GM21717 (cell line): ENCODE data around the gene URB1.
"Not testable (repeated sequence)": the region's sequence is repeated elsewhere in the genome, so short reads cannot be mapped to it uniquely, and the experiment has no call there.

Experiments used
- ATAC-seq: cut with Tn5 transposase; IDR thresholded peaks from one replicate; pipeline ENCODE4 v1.9.1; 2021; ENCODE audit warnings: mild to moderate bottlenecking, moderate library complexity; ENCODE audit not compliant: unreplicated experiment

The URB1 gene

DNA sequence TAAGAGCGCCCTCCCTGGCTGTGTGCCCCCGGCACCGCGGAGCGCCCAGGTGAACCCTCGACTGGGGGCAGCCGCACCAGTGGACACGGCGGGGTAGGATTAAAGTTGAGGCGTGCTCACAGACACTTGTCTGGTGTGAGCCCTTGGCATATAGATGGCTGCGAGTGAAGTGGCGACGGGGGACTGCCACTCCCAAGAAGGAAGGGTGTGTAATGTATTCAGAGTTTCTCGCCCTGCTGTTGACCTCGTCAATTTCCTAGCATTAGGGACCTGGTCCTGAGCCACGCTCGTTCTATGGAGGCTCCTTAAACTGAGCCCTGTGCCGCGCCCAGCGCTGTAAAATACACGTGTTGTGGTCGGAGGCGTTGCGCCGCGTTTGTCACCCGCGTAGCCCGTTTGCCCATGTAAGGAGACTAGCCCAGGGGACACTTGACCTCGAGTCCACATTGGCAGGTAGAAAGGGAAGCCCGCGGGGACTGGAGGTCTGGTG lies 20.2 kb upstream of the URB1 start:
- ATAC-seq, result no peak

DNA sequence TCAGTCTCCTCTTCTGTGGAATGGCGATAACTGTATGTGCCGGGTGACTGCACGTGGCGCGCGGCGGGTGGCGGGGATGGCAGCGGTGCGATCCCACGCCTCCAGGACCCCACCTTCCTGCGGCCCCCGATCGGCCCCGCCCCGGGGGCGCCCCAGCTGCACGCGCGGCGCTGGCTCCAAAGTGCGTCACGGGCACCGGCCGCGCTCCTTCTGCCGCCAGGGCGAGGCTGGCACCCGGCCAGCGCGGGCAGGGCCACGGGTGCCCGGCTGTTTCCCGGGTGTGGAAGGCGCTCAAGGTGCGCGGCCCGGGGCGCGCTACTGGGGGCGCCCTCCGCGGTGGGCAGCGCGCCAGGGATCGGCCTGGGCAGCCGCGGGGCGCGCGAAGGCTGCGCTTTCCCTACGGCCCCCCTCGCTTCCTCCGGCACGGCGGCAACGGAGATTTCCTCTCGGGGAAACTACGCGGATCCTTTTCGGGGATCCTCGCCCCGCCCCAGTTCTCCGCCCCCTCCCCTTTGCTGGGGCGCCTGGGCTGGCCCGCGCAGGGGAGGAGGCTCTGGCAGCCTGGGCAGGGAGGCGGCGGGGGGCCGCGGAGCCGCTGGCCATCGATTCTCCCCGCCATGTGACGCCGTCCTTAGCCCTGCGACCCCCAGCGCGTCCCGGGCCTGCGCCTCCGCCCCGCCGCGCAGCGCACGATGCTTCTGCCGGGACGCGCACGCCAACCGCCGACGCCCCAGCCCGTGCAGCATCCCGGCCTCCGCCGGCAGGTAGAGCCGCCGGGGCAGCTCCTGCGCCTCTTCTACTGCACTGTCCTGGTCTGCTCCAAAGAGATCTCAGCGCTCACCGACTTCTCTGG lies 19.6 kb upstream of the URB1 start, which contains the start of gene EVA1C:
Gene EVA1C (plus strand): TSS at position 545 of the 853 bp plus-strand sequence. CDS start 148 bp downstream, at position 693.
- ATAC-seq, result no peak

DNA sequence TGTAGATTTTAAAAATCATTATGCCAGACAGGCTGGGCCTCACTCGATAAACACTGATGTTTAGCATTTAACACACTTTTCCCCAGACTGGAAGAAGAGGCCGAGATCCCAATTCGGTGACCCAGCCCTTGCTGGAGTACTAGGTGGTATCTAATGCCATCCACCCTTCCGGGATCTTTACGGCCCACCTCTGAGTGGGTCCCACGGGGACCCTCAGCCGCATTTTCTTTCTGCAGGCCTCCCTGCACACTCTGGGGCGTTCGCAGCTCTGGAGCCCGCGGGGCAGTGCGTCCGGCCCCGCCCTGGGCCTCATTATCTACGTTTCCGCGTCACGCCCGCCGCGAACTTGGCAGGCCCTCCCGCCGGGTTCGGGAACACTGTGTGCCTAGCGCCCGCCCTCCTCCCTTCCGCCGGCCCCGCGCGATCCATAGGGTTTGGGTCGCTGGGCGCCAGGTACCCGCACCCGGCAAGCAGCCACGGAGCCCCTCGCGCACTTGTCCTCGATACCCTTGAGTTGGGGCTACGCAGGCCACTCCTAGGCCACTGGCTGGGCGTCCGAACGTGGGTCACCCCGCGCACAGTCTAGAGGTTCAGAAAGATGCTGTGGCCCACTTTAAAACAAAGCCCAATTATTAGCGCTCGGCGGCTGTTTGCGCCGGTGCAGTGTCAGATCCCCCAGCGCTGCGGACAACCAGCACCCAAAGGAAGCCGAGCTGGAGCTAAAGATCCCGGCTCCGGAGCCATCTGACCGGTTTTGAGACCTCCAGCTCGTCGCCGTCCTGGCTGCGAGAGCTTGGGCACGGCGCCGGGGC lies 18.7 kb upstream of the URB1 start:
- ATAC-seq, result no peak

DNA sequence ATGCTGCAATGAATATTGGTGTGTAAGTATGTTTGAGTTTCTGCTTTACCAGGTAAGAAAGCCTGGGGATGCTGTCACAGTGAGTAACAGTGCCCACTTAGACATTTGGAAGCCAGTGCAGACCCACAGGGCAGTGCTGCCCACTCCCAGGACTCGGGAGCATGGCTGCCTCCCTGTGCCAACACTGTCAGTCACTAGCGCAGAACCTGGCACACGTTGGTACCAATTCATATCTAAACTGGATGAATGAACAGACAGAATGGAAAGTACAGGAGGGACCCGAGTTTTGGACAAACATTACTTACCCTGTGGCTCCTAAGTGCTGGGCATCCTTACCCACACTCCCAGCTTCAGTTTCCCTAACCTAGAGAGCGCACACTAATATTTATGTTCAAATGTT lies 18.1 kb upstream of the URB1 start:
- no peak for ATAC-seq

DNA sequence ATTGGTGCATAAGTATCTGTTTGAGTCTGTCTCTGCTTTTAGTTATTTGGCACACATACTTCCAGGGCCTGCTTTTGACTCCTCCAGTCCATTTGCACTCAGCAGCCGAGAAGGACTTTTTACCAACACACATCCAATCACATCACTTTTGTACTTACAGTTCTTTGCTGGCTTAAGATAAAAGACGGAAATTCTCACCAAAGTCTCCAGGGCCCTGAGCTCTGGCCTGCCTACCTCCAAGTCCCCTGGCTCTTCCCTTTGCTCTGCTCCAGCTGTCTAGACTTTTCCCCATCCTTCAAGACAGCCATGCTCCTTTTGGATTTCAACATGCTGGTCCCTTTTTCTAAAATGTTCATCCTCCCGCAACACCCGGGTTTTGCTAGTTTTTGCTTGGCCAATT lies 17.5 kb upstream of the URB1 start:
- no peak for ATAC-seq

DNA sequence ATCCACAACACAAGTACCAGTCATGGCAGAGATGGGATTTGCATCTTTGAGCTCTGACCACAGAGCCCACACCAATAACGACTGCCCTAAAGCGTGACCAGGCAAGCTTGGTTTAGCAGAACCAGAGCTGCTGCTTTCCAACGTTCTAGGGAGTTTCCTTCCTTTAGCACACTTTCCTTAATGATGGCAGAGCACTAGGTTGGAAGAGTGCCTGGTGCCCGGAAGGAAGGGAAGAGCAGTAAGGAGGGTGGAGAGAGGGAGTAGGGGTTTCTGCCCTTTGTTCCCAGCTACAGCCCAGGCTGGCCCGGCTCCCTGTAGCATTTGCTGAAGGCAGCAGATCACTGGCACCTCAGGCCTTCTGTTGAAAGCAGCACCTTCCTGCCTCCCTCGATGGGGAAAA lies 13.6 kb upstream of the URB1 start:
- no peak for ATAC-seq

DNA sequence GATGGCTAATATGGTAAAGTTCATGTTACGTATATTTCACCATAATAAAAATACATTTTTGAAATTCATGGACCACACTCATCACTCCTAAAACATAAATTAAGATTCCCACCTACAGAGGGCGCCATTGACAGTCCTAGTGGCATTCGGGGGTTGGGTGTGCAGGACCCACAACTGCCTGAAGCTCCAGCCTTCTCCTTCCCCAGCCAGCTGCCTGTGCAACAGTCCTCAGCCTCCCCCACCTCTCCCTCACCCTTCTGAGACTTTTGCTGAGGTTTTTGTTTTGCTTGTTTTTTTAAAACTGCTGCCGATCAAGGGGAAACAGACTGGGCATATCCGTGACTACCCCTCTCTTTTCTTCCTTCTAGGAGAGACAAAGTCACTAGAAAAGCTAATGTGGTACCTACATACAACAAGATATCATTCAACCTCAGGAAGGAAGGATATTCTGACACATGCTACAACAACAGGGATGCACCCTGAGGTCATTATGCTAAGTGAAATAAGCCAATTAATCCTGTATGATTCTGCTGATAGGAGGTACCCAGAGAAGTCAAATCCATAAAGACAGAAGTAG lies 10.5 kb upstream of the URB1 start:
- ATAC-seq, result no peak

DNA sequence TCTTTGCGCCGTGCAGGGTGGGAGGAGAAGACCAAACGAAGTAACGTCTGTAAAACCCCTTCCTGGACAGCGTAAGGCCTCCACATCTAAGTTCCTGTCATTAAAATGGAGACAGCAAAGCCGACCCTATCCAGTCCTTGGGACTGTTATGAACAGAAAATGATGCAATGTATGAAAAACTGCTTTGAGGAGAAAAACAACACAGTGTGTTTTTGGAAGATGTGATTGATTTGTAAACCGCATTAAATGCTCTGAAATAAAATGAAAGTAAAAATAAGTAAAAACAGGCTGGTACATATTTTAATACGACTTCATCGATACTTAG lies 827 bp upstream of the URB1 start:
- ATAC-seq, result no peak

DNA sequence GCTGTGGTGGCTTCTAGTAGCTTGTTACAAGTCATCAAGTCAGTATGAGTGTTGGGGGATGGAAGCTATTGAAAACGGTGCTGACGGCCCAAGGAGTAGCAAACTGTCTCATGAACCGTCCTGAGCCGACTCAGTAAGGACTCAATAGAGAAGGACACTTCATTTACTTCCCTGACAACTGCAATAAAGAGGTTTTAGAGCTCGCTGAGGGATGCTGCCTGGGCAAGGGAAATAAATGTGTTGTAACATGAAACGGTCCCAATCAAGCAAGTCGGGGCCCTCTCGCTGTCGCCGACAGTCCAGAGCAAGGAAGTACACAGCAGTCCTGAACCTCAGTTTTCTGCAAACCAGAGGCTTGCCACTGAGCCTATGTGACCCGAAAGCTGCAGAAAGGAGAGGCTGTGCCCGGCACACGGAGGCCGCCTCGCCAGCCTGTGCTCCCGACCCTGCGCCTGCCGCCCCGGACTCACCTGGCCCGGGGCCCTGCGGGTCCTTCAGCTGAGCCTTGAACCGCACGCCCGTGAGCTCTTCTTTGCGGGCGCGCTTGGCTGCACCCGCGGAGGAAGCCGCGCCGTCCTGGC lies 423 bp downstream of the URB1 start:
- ATAC-seq, result no peak

DNA sequence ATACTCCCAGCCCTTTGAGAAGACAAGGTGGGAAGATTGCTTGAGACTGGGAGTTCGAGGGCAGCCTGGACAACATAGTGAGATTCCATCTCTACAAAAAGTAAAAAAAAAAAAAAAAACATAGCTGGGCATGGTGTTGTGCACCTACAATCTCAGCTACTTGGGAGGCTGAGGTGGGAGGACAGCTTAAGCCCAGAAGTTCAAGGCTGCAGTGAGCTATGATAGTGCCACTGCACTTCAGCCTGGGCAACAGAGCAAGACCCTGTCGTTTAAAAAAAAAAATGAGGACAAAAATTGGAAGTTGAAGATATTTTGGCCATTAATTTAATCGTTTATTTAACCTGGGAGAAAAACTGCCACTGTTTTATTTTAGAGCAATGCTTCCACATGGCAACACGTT lies 1.1 kb downstream of the URB1 start:
- no peak for ATAC-seq

DNA sequence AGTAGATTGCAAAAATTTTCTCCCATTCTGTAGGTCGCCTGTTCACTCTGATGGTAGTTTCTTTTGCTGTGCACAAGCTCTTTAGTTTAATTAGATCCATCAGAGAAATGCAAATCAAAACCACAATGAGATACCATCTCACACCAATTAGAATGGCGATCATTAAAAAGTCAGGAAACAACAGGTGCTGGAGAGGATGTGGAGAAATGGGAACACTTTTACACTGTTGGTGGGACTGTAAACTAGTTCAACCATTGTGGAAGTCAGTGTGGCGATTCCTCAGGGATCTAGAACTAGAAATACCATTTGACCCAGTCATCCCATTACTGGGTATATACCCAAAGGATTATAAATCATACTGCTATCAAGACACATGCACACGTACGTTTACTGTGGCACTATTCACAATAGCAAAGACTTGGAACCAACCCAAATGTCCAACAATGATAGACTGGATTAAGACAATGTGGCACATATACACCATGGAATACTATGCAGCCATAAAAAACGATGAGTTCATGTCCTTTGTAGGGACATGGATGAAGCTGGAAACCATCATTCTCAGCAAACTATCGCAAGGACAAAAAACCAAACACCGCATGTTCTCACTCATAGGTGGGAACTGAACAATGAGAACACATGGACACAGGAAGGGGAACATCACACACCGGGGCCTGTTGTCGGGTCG lies 2.1 kb downstream of the URB1 start:
- not testable (repeated sequence) for ATAC-seq

DNA sequence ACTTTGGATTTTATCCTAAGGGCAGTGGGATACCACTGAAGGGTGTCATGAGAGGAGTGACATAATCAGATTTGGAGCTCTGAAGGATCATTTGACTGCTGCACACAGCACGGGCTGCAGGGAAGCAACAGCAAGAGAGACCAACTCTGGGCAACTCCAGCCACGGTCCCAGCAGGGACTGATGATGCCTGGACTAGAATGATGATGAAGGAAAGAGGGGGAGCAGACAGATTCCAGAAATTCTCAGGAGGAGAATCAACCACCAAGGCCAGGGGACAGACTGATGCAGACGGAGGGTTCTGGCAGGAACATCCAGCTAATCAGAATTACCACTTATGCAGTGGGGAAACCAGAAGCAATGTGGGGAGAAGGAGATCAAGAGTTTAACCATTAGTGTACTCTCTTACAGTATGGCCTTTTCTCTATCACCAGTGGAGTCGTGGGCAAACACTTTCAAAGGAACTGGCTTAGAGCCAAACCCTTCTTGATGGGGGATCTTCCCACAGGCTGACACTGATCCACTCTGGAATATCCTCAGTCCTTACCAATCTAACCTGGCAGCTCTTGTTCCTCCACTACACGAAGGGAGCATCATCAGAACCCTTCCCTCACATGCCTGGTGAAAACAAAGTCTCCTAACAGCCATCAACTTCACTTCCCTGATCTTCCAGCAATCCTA lies 3.3 kb downstream of the URB1 start:
- no peak for ATAC-seq

DNA sequence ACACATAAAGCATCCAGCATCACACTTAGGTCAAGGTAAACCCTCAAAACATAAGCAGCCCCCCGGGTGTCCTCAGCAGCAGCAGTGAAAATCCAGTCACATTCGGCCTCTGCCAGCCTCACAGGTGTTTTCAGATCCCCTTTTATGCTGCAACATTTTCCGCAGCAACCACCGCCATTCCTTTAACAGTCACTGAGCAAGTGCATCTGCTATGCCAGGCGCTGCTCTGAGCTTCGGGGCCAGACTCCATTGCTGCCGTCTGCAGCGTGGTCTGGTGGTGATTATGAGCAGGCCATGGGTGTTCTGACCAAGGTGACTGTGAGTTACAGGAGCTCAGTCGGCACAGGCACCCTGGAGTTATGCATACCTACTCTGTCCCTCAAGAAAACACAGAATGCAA lies 4.5 kb downstream of the URB1 start:
- no peak for ATAC-seq

DNA sequence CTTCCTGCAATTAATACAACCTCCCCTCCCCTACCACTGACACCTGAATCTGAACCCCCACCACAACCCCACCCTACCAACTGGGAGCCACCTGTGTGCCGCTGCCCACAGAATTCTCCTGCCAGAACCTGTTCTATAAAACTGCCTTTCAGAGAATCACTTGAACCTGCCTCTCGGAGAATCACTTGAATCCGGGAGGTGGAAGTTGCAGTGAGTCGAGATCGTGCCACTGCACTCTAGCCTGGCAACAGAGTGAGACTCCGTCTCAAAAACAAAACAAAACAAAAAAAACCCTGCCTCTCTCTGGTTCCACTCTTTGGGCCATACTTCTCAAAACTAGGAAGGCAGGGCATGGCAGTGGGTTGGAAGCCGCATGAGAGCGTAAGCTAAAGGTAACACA lies 5.7 kb downstream of the URB1 start:
- no peak for ATAC-seq

DNA sequence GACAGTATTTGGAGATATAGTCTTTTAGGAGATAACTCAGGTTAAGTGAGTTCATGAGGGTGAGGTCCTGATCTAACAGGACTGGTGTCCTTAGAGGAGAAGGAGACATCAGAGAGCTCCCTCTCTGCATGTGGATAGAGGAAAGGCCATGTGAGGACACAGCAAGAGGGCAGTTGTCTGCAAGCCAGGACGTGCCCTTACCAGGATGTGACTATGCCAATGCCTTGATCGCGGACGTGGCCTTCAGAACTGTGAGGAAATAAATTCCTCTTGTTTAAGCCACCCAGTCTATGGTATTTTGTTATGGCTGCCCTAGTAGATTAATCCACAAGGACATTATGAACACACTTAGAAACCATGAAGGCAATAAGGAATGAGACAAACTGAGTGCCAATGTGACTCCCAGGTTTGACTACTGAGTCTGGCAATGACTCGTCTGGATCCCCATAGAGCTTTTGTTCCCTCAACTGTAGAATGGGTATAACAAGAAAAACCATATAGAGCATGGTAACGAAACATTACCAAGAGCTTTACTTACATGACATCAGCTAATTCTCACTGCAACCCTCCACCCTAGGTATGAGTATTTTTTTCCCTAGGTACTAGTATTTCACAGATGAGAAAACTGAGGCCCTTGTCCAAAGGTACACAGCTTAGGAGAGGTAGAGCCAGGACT lies 6.5 kb downstream of the URB1 start:
- ATAC-seq, result no peak

DNA sequence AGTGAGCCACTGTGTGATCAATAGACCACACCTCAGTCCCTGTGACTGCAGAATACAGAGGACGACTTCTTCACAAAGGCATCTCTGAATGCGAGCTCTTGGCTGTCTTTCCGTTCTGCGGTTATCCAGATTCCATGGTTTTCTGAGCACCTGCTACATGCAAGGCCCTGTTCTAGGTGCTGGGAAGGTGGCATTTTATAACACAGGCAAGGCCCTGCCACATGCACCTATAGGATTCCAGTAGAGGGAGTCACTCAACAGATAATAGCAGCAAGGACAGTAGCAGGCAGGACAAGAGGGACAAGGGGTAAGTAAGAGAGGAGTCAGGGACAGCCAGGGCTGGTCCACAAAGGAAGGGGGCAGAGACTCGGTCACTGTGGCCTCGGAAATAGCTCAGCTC lies 9.0 kb downstream of the URB1 start:
- no peak for ATAC-seq

DNA sequence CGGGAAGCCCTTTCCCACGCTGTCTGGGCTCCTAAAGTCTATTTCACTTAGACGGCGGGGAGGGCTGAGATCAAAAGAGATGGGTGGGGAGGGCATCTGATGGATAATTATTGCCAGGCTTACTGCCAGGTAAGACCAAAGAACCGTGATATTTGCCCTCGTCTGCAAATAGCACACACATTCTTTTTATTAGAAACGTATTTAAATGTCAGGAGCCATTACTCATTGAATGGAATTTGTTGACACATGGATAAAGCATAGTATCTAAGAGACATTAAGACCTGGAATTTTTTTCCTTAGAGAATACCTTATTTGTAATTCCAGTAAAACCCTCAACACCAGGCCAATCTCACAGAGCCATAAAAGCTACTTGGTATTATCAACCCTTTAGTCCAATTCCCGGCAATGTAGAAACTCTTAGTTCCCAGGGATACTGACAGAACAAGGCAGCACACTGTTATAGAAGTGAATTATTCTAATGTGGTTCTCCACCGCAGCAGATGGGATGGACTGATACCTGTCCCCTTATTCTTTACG lies 10.6 kb downstream of the URB1 start:
- no peak for ATAC-seq

DNA sequence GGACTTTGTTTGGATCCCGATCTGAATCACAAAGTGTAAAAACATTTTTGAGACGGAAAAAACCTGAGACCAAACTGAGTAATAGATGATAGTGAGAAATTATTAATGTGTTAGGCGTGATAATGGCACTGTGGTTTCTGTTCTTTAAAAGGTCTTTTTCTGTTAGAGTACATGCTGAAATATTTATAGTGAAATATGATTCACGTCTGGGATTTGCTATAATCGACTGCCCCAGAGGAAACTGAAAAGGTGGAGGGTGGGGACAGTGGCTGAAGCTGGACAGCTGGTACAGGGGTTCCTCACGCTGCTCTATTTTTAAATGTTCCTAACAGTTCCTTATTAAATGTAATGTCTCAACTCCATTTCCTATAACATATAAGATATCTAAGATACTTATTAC lies 11.2 kb downstream of the URB1 start:
- ATAC-seq, result no peak

DNA sequence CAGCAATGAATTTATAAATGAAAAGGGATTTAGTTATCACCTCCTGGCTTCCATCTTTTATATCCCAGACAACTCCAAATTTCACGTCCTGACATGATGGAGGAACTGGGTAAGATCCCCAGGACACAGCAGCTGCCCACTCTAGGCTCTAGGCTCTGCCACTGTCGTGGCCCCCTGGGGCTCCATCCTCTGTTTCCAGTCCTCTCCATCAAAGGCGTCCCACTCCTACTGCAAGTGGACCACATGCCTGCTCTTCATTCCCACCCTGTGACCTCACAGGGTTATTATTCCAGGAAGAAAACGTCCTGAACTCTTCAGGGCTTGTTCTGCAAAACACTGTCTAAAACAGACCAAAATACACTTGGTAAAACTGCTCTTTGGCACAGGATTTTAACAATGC lies 11.9 kb downstream of the URB1 start:
- no peak for ATAC-seq
